Endometrium (tissue), 2 donors: Measurements from ENCODE around the gene PCDHGA11.
"Not testable (repeated sequence)": the region's sequence is repeated elsewhere in the genome, so short reads cannot be mapped to it uniquely, and the experiment has no call there.

Source experiments
- FAIRE-seq: peaks from 2 replicates; lab custom pipeline; 2012; peaks lifted over from hg19 to GRCh38; lab: Jason Lieb, UNC
- donor health status: control.
- donor health status: control.

The PCDHGA11 gene

DNA sequence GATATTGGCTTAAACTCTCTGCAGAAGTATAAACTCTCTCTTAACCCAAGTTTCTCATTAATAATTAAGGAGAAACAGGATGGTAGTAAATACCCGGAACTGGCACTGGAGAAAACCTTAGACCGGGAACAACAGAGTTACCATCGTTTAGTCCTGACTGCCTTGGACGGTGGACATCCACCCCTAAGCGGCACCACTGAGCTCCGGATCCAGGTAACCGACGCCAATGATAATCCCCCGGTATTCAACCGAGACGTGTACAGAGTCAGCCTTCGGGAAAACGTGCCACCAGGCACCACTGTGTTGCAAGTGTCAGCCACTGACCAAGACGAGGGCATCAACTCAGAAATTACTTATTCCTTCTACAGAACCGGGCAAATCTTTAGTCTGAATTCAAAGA, 22.2 kb upstream of the PCDHGA11 start:
- FAIRE-seq = no peak

DNA sequence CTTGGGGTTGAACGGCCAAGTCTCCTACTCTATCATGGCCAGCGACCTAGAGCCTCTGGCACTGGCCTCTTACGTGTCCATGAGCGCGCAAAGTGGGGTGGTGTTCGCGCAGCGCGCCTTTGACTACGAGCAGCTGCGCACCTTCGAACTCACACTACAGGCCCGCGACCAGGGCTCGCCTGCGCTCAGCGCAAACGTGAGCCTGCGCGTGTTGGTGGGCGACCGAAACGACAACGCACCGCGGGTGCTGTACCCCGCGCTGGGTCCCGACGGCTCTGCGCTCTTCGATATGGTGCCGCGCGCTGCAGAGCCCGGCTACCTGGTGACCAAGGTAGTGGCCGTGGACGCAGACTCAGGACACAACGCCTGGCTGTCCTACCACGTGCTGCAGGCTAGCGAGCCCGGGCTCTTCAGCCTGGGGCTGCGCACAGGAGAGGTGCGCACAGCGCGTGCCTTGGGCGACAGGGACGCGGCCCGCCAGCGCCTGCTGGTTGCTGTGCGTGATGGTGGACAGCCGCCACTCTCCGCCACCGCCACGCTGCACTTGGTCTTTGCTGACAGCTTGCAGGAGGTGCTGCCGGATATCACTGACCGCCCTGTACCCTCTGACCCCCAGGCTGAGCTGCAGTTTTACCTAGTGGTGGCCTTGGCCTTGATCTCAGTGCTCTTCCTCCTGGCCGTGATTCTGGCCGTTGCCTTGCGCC, 21.1 kb upstream of the PCDHGA11 start:
- FAIRE-seq = no peak

GRCh38 chr5:141402553-141403243, 18.2 kb upstream of the PCDHGA11 start, which contains the start of gene PCDHGA9:
PCDHGA9 (plus strand) TSS chr5:141402778; CDS start chr5:141402953, 175 bp downstream.
- no peak for FAIRE-seq

GRCh38 chr5:141403387-141403786, 17.5 kb upstream of the PCDHGA11 start:
- no peak for FAIRE-seq

DNA sequence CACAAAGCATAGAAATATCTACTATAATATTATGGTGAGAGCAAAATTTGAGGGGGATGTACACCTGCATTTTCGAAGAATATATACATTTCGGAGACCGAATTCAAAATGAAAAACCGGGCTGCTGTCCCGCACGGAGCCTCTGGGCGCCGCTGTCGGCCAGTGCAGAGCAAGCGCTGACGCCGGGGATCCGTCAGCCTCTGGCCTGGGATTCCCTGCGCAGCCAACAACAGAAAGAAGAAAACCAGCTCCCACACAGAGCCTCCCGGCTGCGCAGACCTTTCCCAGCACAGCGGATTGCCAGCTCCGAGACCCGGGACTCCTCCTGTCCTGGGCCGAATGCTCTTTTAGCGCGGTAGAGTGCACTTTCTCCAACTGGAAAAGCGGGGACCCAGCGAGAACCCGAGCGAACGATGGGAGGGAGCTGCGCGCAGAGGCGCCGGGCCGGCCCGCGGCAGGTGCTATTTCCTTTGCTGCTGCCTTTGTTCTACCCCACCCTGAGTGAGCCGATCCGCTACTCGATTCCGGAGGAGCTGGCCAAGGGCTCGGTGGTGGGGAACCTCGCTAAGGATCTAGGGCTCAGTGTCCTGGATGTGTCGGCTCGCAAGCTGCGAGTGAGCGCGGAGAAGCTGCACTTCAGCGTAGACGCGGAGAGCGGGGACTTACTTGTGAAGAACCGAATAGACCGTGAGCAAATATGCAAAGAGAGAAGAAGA, 12.9 kb upstream of the PCDHGA11 start, which contains the start of gene PCDHGB6:
PCDHGB6 (plus strand) TSS at position 232 of the 716 bp plus-strand sequence; CDS start at position 414, 182 bp downstream.
- FAIRE-seq = not testable (repeated sequence)

- no peak for FAIRE-seq
These were observed 11.1 kb upstream of the PCDHGA11 start for GRCh38 chr5:141409598-141410306.

GRCh38 chr5:141411575-141411974, 9.3 kb upstream of the PCDHGA11 start:
- no peak for FAIRE-seq

- no peak for FAIRE-seq
These were observed 7.9 kb upstream of the PCDHGA11 start, which contains the start of gene PCDHGA10 for GRCh38 chr5:141412854-141413539. PCDHGA10 (plus strand) TSS chr5:141412987; CDS start chr5:141413176, 189 bp downstream.

DNA sequence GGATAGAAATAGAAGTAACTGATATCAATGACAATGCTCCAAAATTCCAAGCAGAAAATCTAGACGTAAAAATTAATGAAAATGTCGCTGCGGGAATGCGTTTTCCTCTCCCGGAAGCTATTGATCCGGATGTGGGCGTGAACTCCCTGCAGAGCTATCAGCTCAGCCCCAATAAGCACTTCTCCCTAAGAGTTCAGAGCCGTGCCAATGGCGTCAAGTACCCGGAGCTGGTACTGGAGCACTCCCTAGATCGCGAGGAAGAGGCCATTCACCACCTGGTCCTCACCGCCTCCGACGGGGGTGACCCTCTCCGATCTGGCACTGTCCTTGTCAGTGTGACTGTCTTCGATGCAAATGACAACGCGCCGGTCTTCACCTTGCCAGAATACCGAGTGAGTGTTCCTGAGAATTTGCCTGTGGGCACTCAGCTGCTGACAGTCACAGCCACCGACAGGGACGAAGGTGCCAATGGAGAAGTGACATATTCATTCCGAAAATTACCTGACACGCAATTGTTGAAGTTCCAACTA, 7.2 kb upstream of the PCDHGA11 start:
- FAIRE-seq = no peak

- FAIRE-seq = not testable (repeated sequence)
These were observed 6.1 kb upstream of the PCDHGA11 start for GRCh38 chr5:141414548-141415274.

DNA sequence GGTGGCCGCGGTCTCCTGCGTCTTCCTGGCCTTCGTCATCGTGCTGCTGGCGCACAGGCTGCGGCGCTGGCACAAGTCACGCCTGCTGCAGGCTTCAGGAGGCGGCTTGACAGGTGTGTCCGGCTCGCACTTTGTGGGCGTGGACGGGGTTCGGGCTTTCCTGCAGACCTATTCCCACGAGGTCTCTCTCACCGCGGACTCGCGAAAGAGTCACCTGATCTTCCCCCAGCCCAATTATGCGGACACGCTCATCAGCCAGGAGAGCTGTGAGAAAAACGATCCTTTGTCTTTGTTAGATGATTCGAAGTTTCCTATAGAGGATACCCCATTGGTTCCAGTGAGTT, 5.6 kb upstream of the PCDHGA11 start:
- FAIRE-seq = not testable (repeated sequence)

DNA sequence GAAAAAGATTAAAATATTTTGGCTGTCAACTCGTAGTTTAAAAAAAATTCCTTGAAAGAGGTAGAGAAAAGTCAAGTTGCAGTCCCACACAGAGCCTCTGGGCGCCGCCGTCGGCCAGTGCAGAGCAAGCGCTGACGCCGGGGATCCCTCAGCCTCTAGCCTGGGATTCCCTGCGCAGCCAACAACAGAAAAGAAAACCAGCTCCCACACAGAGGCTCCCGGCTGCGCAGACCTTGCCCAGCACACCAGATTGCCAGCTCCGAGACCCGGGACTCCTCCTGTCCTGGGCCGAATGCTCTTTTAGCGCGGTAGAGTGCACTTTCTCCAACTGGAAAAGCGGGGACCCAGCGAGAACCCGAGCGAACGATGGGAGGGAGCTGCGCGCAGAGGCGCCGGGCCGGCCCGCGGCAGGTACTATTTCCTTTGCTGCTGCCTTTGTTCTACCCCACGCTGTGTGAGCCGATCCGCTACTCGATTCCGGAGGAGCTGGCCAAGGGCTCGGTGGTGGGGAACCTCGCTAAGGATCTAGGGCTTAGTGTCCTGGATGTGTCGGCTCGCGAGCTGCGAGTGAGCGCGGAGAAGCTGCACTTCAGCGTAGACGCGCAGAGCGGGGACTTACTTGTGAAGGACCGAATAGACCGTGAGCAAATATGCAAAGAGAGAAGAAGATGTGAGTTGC, 3.2 kb upstream of the PCDHGA11 start, which contains the start of gene PCDHGB7:
PCDHGB7 (plus strand) TSS at position 184 of the 679 bp plus-strand sequence; CDS start at position 367, 183 bp downstream.
- not testable (repeated sequence) for FAIRE-seq

DNA sequence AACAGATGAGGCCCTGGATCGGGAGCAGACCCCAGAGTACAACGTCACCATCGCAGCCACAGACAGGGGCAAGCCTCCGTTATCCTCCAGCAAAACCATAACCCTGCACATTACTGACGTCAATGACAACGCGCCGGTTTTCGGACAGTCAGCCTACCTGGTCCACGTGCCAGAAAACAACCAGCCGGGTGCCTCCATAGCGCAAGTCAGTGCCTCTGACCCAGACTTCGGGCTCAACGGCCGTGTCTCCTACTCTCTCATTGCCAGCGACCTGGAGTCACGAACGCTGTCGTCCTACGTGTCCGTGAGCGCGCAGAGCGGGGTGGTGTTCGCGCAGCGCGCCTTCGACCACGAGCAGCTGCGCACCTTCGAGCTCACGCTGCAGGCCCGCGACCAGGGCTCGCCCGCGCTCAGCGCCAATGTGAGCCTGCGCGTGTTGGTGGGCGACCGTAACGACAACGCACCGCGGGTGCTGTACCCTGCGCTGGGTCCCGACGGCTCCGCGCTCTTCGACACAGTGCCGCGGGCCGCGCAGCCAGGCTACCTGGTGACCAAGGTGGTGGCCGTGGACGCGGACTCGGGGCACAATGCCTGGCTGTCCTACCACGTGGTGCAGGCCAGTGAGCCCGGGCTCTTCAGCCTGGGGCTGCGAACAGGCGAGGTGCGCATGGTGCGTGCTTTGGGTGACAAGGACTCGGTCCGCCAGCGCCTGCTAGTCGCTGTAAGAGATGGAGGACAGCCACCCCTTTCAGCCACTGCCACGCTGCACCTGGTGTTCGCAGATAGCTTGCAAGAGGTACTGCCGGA, 1.6 kb upstream of the PCDHGA11 start:
- FAIRE-seq = no peak

DNA sequence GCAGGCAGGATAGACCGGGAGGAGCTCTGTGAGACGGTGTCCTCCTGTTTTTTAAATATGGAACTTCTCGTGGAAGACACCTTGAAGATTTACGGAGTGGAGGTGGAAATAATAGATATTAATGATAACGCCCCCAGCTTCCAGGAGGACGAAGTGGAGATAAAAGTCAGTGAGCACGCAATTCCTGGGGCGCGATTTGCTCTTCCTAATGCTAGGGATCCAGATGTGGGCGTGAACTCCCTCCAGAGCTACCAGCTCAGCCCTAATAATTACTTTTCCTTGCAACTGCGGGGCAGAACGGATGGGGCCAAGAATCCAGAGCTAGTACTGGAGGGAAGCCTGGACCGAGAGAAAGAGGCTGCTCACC, 621 bp downstream of the PCDHGA11 start:
- FAIRE-seq = no peak

DNA sequence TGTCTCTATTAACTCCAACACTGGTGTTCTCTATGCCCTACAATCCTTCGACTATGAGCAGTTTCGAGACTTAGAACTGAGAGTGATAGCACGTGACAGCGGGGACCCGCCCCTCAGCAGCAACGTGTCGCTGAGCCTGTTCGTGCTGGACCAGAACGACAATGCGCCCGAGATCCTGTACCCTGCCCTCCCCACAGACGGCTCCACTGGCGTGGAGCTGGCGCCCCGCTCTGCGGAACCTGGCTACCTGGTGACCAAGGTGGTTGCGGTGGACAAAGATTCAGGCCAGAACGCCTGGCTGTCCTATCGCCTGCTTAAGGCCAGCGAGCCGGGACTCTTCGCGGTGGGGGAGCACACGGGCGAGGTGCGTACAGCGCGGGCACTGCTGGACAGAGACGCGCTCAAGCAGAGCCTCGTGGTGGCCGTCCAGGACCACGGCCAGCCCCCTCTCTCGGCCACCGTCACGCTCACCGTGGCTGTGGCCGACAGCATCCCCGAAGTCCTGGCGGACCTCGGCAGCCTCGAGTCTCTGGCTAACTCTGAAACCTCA, 2.0 kb downstream of the PCDHGA11 start:
- FAIRE-seq = no peak

DNA sequence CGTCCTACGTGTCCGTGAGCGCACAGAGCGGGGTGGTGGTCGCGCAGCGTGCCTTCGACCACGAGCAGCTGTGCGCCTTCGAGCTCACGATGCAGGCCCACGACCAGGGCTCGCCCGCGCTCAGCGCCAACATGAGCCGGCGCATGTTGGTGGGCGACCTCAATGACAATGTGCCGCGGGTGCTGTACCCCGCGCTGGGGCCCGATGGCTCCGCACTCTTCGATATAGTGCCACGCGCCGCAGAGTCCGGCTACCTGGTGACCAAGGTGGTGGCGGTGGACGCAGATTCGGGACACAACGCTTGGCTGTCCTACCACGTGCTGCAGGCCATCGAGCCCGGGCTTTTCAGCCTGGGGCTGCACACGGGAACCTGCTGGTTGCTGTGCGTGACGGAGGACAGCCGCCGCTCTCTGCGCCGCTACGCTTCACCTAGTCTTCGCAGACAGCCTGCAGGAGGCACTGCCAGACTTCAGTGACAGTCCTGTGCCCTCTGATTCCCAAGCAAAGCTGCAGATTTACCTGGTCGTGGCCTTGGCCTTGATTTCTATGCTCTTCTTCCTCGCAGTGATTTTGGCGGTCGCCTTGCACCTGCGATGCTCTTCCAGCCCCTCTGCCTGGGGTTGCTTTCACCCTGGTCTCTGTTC, 7.1 kb downstream of the PCDHGA11 start:
- FAIRE-seq = no peak

DNA sequence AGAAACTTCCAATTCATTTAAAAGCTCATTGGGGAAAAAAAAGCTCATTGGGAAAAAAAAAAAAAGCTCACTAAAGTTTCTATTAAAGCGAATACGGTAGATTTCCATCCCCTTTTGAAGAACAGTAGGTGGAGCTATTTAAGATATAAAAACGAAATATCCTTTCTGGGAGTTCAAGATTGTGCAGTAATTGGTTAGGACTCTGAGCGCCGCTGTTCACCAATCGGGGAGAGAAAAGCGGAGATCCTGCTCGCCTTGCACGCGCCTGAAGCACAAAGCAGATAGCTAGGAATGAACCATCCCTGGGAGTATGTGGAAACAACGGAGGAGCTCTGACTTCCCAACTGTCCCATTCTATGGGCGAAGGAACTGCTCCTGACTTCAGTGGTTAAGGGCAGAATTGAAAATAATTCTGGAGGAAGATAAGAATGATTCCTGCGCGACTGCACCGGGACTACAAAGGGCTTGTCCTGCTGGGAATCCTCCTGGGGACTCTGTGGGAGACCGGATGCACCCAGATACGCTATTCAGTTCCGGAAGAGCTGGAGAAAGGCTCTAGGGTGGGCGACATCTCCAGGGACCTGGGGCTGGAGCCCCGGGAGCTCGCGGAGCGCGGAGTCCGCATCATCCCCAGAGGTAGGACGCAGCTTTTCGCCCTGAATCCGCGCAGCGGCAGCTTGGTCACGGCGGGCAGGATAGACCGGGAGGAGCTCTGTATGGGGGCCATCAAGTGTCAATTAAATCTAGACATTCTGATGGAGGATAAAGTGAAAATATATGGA, 9.7 kb downstream of the PCDHGA11 start, which contains the start of gene PCDHGA12:
PCDHGA12 (plus strand) TSS at position 176 of the 782 bp plus-strand sequence; CDS start at position 429, 253 bp downstream.
- FAIRE-seq = no peak
